GM18519 (cell line): ENCODE data around the gene CREBL2.
"Not testable (repeated sequence)": the region's sequence is repeated elsewhere in the genome, so short reads cannot be mapped to it uniquely, and the experiment has no call there.

Experiments used
- ATAC-seq: cut with Tn5 transposase; IDR thresholded peaks from one replicate; pipeline ENCODE4 v1.9.1; 2021; ENCODE audit warnings: mild to moderate bottlenecking, moderate library complexity; ENCODE audit not compliant: unreplicated experiment, low FRiP score

CREBL2 gene, protein sequence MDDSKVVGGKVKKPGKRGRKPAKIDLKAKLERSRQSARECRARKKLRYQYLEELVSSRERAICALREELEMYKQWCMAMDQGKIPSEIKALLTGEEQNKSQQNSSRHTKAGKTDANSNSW

GRCh38 chr12:12611512-12612306 lies at the start of gene CREBL2:
TSS of gene CREBL2 (plus strand) at chr12:12611876. CDS start at chr12:12612173, 297 bp downstream.
- ATAC-seq: peak; percentile 58

GRCh38 chr12:12562016-12562483 lies 49.6 kb upstream of the CREBL2 start:
- no peak for ATAC-seq

- peak; percentile 63 for ATAC-seq
Observed at GRCh38 chr12:12562585-12563261, 49.0 kb upstream of the CREBL2 start, which contains the start of gene DUSP16. TSS of gene DUSP16 (minus strand) at chr12:12562863. CDS start at chr12:12521098, 41,765 bp downstream.

GRCh38 chr12:12563290-12563928 lies 48.3 kb upstream of the CREBL2 start:
- no peak for ATAC-seq

- ATAC-seq: no peak
Observed at GRCh38 chr12:12564911-12565310, 46.8 kb upstream of the CREBL2 start.

DNA sequence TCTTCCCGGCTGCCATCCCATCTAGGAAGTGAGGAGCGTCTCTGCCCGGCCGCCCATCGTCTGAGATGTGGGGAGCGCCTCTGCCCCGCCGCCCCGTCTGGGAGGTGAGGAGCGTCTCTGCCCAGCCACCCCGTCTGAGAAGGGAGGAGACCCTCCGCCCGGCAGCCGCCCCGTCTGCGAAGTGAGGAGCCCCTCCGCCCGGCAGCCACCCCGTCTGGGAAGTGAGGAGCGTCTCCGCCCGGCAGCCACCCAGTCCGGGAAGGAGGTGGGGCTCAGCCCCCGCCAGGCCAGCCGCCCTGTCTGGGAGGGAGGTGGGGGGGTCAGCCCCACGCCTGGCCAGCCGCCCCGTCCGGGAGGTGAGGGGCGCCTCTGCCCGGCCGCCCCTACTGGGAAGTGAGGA lies 45.7 kb upstream of the CREBL2 start:
- not testable (repeated sequence) for ATAC-seq

GRCh38 chr12:12572659-12573058 lies 39.0 kb upstream of the CREBL2 start:
- no peak for ATAC-seq

DNA sequence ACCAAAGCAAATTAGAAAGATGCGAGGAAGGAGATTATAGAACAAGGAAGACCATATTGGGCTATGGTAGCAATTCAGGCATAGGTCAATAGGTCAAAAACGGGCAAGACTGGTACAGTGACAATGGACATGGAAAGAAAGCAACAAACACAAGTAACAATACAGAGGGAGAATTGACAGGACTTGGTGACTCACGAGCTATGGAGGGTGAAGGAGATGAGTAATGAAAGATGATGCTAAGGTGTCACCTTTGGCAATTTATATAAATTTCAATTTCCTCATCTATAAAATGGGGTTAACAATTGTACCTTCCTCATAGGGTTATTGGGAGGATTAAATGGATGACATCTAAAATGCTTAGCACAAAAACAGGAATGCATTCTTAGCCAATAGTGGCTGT lies 33.9 kb upstream of the CREBL2 start:
- no peak for ATAC-seq

DNA sequence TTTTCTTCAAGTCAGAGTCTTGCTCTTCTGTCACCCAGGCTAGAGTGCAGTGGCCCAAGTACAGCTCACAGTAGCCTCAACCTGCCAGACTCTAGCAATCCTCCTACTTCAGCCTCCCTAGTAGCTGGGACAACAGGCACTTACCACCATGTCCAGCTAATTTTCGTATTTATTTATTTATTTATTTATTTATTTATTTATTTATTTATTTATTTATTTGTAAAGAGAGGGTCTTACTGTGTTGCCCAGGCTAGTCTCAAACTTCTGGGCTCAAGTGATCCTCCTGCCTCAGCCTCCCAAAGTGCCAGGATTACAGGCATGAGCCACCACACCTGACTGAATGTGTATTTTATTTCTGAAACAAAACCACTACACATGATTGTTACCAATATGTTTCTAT lies 31.0 kb upstream of the CREBL2 start:
- ATAC-seq: not testable (repeated sequence)

GRCh38 chr12:12582193-12582881 lies 29.3 kb upstream of the CREBL2 start:
- no peak for ATAC-seq

DNA sequence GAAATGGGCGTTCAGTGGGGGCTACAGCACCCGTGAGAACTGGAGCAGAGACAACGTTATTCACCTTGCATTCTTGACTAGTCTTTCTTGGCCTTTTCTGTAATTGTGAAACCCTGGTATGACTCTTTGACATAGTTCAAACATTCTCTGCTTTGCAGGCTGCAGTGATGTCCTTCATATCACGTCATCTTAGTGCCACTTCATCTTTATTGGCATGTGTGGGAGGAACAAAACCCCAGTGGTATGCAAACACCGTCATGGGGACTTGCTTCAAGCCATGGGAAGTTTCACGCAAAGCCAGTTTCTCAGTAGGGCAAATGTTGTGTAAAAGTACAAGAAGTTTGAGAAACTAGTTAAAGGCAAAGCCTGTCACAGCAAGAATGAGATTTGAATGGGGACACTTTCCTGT lies 28.8 kb upstream of the CREBL2 start:
- ATAC-seq: peak; percentile 93

- no peak for ATAC-seq
Observed at GRCh38 chr12:12583510-12584178, 28.0 kb upstream of the CREBL2 start.

DNA sequence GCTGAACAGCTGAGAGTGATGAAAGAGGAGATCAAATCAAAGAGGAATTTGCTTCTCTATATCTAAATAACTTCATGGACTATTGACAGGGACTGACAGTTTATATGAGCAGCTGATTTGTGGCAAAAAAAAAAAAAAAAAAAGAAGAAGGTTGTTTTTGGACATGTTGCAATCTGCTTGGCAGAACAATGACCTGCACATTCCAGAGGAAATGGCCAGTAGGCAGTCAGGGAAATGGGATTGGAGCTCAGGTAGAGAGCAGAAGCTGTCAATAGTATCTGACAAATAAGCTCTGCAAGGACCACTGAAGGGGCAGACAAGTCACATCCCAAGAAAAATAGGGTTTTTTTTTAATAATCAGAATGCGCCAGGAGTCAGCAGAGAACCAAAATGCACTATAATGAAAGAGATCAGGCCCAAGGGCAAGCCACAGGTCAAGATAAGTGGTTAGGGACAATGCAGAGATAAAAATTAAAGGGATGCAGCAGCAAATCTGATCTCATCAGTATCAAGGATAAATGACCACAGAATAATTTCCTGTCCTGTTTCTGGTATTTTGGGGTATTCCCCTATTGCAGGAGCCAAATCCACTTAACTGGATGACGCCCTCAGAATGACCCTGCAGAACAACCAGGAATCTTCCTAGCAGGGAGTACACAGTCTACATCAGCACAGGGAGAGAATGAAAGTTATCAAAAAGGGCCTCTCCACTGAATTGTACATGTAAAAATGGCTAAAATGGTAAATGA lies 26.4 kb upstream of the CREBL2 start:
- ATAC-seq: no peak

DNA sequence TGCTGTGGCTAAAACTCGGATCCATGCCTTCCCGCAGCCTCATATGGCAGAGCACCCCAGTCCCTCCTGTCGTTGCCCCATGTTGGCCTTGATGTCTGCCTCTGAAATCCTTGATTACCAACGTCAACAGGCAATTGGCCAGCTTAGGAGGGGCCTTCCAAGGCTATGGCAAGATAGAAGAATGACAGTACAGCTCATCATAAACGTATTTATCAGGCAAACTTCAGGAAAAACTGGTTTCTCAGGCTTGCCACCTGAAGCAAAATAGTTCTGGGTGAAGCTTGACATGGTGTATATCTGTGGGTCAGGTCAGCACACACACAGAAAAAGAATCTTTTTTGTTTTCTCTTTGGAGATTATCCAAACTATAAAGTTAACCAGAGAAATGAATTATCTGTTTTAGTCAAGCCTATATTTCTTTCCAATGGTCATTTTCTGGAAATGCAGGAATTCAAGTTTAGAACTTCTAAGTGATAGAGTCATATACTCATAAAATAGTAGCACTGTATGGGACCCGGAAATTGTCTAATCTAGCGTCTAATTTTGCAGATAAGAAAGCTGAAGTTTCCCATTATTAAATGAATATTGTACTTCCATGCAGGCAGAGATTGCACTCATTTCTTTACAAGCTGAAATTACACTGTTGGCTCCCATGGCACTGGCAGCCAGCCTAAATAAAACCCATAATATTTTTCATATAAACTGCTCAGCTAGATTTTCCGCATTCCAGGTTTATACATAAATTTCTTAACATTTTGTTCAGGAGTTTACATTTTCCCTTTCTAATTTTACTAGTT lies 24.6 kb upstream of the CREBL2 start:
- ATAC-seq: no peak

DNA sequence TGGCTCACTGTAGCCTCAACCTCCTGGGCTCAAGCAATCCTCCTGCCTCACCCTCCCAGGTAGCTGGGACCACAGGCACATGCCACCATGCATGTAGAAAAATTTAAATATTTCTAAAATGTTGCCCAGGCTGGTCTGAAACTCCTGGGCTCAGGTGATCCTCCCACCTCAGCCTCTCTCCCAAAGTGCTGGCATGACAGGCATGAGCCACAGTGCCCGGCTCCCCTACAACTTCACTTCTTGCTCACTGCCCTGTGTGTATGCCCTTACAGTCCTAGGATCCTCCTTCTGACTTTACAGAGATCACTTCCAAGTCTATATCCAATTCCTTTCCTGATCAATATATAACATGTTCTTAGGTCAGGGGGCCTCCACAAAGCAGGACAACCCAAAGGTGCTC lies 23.8 kb upstream of the CREBL2 start:
- ATAC-seq: no peak

DNA sequence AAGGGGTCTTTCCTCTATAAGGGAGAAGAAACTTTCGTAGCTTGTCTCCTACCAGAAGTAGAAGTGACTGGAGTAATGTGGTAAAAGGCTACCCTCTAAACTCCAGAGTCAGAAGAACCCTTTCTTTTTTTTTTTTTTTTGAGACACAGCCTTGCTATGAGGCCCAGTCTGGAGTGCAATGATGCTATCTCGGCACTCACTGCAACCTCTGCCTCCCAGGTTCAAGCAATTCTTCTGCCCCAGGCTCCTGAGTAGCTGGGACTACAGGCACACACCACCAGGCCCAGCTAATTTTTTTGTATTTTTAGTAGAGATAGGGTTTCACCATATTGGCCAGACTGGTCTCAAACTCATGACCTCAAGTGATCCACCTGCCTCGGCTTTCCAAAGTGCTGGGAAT lies 23.2 kb upstream of the CREBL2 start:
- ATAC-seq: not testable (repeated sequence)

GRCh38 chr12:12590961-12591360 lies 20.7 kb upstream of the CREBL2 start:
- ATAC-seq: no peak

- ATAC-seq: no peak
Observed at GRCh38 chr12:12592930-12593329, 18.7 kb upstream of the CREBL2 start.
